Endothelial cell of umbilical vein (primary cell): ENCODE results near the gene MAPK6. TPM values are rescaled to one million over a fixed set of nuclear protein-coding genes. Genes with fewer than 3 reads are reported as not detected.
A peak's percentile ranks its signal among the peaks of the same experiment; 100 is the strongest.

ENCODE experiments used
- BruUV-seq: library from RNA; stranded (reverse); fragments of 400-500 nt; replicated peaks from 2 replicates; lab custom pipeline; 2021; lab: Mats Ljungman, UMichigan
- CTCF ChIA-PET: fragments of 300-600, 350-600 bp; sonication (Branson Sonifier 250); formaldehyde crosslinking; loops from one replicate; lab custom pipeline; 2021; ENCODE audit warnings: antibody characterized with exemption, inconsistent platforms; lab: Charles Lee
- POLR2A ChIA-PET: fragments of 300-600, 350-600 bp; sonication (Branson Sonifier 250); formaldehyde crosslinking; loops from one replicate; lab custom pipeline; 2021; ENCODE audit warnings: antibody characterized with exemption, inconsistent platforms; lab: Charles Lee
- DNase-seq: peaks from one replicate; pipeline ENCODE4 v3.0.0-alpha.2; 2011; ENCODE audit warnings: low read depth, low spot score
- FAIRE-seq: peaks from 2 replicates; lab custom pipeline; 2011; peaks lifted over from hg19 to GRCh38; lab: Jason Lieb, UNC
- H2AFZ ChIP-seq: 2 replicates; pipeline ENCODE4 v1.6.0; 2012; ENCODE audit warnings: low read depth, low read length, control low read depth, inconsistent platforms
- H3K27ac ChIP-seq: 2 replicates; pipeline ENCODE4 v1.5.1; 2011; ENCODE audit warnings: low read depth, mild to moderate bottlenecking, control low read depth, low read length, moderate library complexity; ENCODE audit not compliant: insufficient read depth
- H3K27me3 ChIP-seq, 2 experiments: 2 replicates each; pipeline versions ENCODE4 v1.6.0 to v1.6.1; 2011; ENCODE audit warnings: low read length in 2 of 2, mixed read lengths in 1 of 2; ENCODE audit not compliant: control insufficient read depth in 2 of 2, insufficient read depth in 2 of 2
- H3K36me3 ChIP-seq, 2 experiments: 2 replicates in 1 of 2; 3 replicates in 1 of 2; pipeline ENCODE4 v1.5.1; 2011; ENCODE audit warnings: low read length in 2 of 2, mild to moderate bottlenecking in 1 of 2, moderate library complexity in 1 of 2; ENCODE audit not compliant: control insufficient read depth in 2 of 2, insufficient read depth in 2 of 2; ENCODE audit errors: extremely low read depth in 1 of 2
- H3K4me1 ChIP-seq: 3 replicates; pipeline ENCODE4 v1.5.1; 2011; ENCODE audit warnings: mild to moderate bottlenecking, low read length; ENCODE audit not compliant: control insufficient read depth, insufficient read depth; ENCODE audit errors: extremely low read depth
- H3K4me2 ChIP-seq: 2 replicates; pipeline ENCODE4 v1.6.1; 2011; ENCODE audit warnings: low read length, control low read depth, mixed read lengths; ENCODE audit not compliant: insufficient read depth
- H3K4me3 ChIP-seq, 3 experiments: fragments of 200-600 bp in 1 of 3; sonication (generic), shearing (Covaris generic) in 1 of 3; replicated peaks in 1 of 3; 2 replicates each; pipeline ENCODE4 v1.5.1; 2011 to 2016; ENCODE audit warnings: control low read depth in 3 of 3, low read length in 3 of 3, mild to moderate bottlenecking in 2 of 3, inconsistent platforms in 1 of 3, low read depth in 1 of 3, moderate library complexity in 1 of 3; ENCODE audit not compliant: insufficient read depth in 1 of 3
- H3K79me2 ChIP-seq: 2 replicates; pipeline ENCODE4 v1.6.0; 2012; ENCODE audit warnings: low read length, inconsistent platforms; ENCODE audit not compliant: control insufficient read depth, insufficient read depth
- H3K9ac ChIP-seq: replicated peaks from 2 replicates; pipeline ENCODE3; 2011; ENCODE audit warnings: low read length, control low read depth; ENCODE audit not compliant: insufficient read depth; ENCODE audit errors: extremely low read depth
- H3K9me1 ChIP-seq: replicated peaks from 3 replicates; pipeline ENCODE4 v1.6.0; 2011; ENCODE audit warnings: mild to moderate bottlenecking, low read length; ENCODE audit not compliant: control insufficient read depth, insufficient read depth; ENCODE audit errors: extremely low read depth
- H3K9me3 ChIP-seq: replicated peaks from 2 replicates; pipeline ENCODE4 v1.5.1; 2012; ENCODE audit warnings: low read length, inconsistent platforms; ENCODE audit not compliant: control insufficient read depth, insufficient read depth
- H4K20me1 ChIP-seq: replicated peaks from 2 replicates; pipeline ENCODE3; 2011; ENCODE audit warnings: mild to moderate bottlenecking, low read length; ENCODE audit not compliant: control insufficient read depth, insufficient read depth; ENCODE audit errors: extremely low read depth
- CTCF ChIP-seq, 2 donors: IDR thresholded peaks; 1 replicate in 1 of 2; 2 replicates in 1 of 2; pipeline ENCODE4 v1.5.1; 2011; ENCODE audit warnings: low read length in 2 of 2, mild to moderate bottlenecking in 2 of 2, moderate library complexity in 2 of 2, control low read depth in 1 of 2, inconsistent platforms in 1 of 2, low read depth in 1 of 2; ENCODE audit not compliant: insufficient read depth in 1 of 2; ENCODE audit errors: extremely low read depth in 1 of 2
- EZH2 ChIP-seq: IDR thresholded peaks from 2 replicates; pipeline ENCODE4 v1.6.1; 2012; ENCODE audit warnings: borderline replicate concordance, low read depth, mild to moderate bottlenecking, moderate library complexity, low read length, inconsistent platforms; ENCODE audit not compliant: severe bottlenecking
- FOS ChIP-seq: IDR thresholded peaks from 2 replicates; pipeline ENCODE4 v1.6.1; 2011; ENCODE audit warnings: mild to moderate bottlenecking, low read length, moderate library complexity, borderline replicate concordance; ENCODE audit not compliant: insufficient read depth
- GATA2 ChIP-seq: IDR thresholded peaks from 2 replicates; pipeline ENCODE4 v1.7.0; 2011; ENCODE audit warnings: low read depth, mild to moderate bottlenecking, moderate library complexity, mixed read lengths, low read length; ENCODE audit not compliant: insufficient read length, insufficient read depth
- JUN ChIP-seq: IDR thresholded peaks from 2 replicates; pipeline ENCODE4 v1.6.1; 2011; ENCODE audit warnings: borderline replicate concordance, low read depth; ENCODE audit not compliant: insufficient read length, insufficient read depth
- MAX ChIP-seq: IDR thresholded peaks from 2 replicates; pipeline ENCODE4 v1.6.1; 2011; ENCODE audit not compliant: insufficient read depth, insufficient read length
- MYC ChIP-seq: IDR thresholded peaks from one replicate; pipeline ENCODE4 v1.6.1; 2011; ENCODE audit warnings: mild to moderate bottlenecking, low read depth, low read length
- POLR2A ChIP-seq: IDR thresholded peaks from 2 replicates; pipeline ENCODE4 v1.6.1; 2012; ENCODE audit warnings: low read depth, mild to moderate bottlenecking, control low read depth, low read length
- POLR2AphosphoS5 ChIP-seq: IDR thresholded peaks from 2 replicates; pipeline ENCODE4 v1.6.1; 2012; ENCODE audit warnings: low read depth, mild to moderate bottlenecking, control low read depth, low read length, moderate library complexity; ENCODE audit not compliant: insufficient read depth
- dilution Hi-C: fragments of 300-500 bp; cut with MboI; formaldehyde crosslinking; loops from one replicate; pipeline ENCODE4 v1.15.0; 2019; ENCODE audit warnings: low sequenced_read_pairs; ENCODE audit not compliant: extremely low pct_ligation_motif_present
- intact Hi-C: fragments of 100-400 bp; cut with micrococcal nuclease; formaldehyde crosslinking; loops from one replicate; pipeline ENCODE4 v1.10.0; 2022
- polyA plus RNA-seq, 4 experiments: library from polyadenylated mRNA; depleted of rRNA in 3 of 4; stranded (reverse) in 3 of 4; unstranded in 1 of 4; fragments of >200 nt; gene quantifications; 2 replicates each; pipeline versions ENCODE4 v1.2.1 to v1.2.3, GENCODE V29; 2011 to 2012; ENCODE audit warnings: missing spikeins in 1 of 4
- total RNA-seq: library from RNA; stranded (reverse); gene quantifications from 2 replicates; pipeline ENCODE4 v1.2.3, GENCODE V29; 2021

MAPK6 gene
- total and polyA plus RNA-seq, 2 donors (not counting 3 experiments of a cell fraction or from before 2014, with no cell fraction given): 10.9 to 37.4 TPM

- ChIA-PET CTCF (interaction anchor here (0.6 to 7.8 kb wide), 72 partner anchors 8 to 656 kb away, joined by 3 to 102 read pairs (median 4); partner anchors contain the start of genes BCL2L10 and LEO1), POLR2A (no interaction called here)
- no peak overlapping the region for H3K4me2 ChIP-seq
- TF ChIP-seq CTCF (IDR thresholded peaks at IDR 0.05; ENCODE audit: extremely low read depth in 1 of 2, insufficient read depth in 1 of 2, low read depth in 1 of 2, low read length in 2 of 2) (peak; percentile 86 to 92), MAX (no peak)
- BruUV-seq: no TSS peak
- no peaks in the 10 kb centered on the region for H3K9me1 ChIP-seq
- no peak overlapping the region for H3K27ac ChIP-seq
- dilution Hi-C loops (no loop called here), intact Hi-C loops (loop anchor here (1.0 to 10.0 kb wide), 5 partner anchors 58 to 424 kb away; no protein-coding TSS in a partner anchor)
- no peaks in the 10 kb centered on the region for H3K27me3 ChIP-seq
- peaks cover 3% of the 10 kb centered on the region for H3K4me1 ChIP-seq
- H3K36me3 ChIP-seq: no peaks in the 10 kb centered on the region
- H3K9me3 ChIP-seq: no peaks in the 10 kb centered on the region
- FAIRE-seq (peak; percentile 48), DNase-seq (peak; percentile 63)
- no peak overlapping the region for H2AFZ ChIP-seq
- no peaks in the 10 kb centered on the region for H4K20me1 ChIP-seq
- no peaks in the 10 kb centered on the region for H3K79me2 ChIP-seq
- no peak overlapping the region for H3K4me3 ChIP-seq
- H3K9ac ChIP-seq: no peak overlapping the region
Observed at GRCh38 chr15:52078876-52079700, 60.1 kb downstream of the MAPK6 start.

- no peak overlapping the region for H2AFZ ChIP-seq
- POLR2A ChIA-PET: no interaction called here
- H3K9me1 ChIP-seq: no peaks in the 10 kb centered on the region
- BruUV-seq: no TSS peak
- H3K27ac ChIP-seq: no peak overlapping the region
- H4K20me1 ChIP-seq: no peaks in the 10 kb centered on the region
- H3K36me3 ChIP-seq: no peaks in the 10 kb centered on the region
- intact Hi-C loops: no loop called here
- DNase-seq (no peak), FAIRE-seq (no peak)
- dilution Hi-C loops: no loop called here
- no peaks in the 10 kb centered on the region for H3K9me3 ChIP-seq
- no peak overlapping the region for H3K4me3 ChIP-seq
- no peaks in the 10 kb centered on the region for H3K27me3 ChIP-seq
- H3K4me2 ChIP-seq: no peak overlapping the region
- H3K9ac ChIP-seq: no peak overlapping the region
- no peaks in the 10 kb centered on the region for H3K79me2 ChIP-seq
- CTCF ChIA-PET: interaction anchor here (0.8 to 7.8 kb wide), 10 partner anchors 18 to 129 kb away, joined by 3 to 102 read pairs (median 9); partner anchors contain the start of gene BCL2L10
- peaks cover 4% of the 10 kb centered on the region for H3K4me1 ChIP-seq
- no peak for TF ChIP-seq FOS
- no peak for TF ChIP-seq MAX
- TF ChIP-seq GATA2: no peak
- TF ChIP-seq EZH2: no peak
- TF ChIP-seq JUN: no peak
- no peak for TF ChIP-seq CTCF (IDR thresholded peaks at IDR 0.05; ENCODE audit: extremely low read depth in 1 of 2, insufficient read depth in 1 of 2, low read depth in 1 of 2, low read length in 2 of 2)
- no peak for TF ChIP-seq POLR2AphosphoS5
- no peak for TF ChIP-seq POLR2A
- no peak for TF ChIP-seq MYC
Observed at GRCh38 chr15:52080031-52080430, 61.0 kb downstream of the MAPK6 start.
